Measurements from ENCODE around the gene KLHL42.

The KLHL42 gene

GRCh38 chr12:27766587-27766986 is 13.4 kb upstream of the KLHL42 start (continued):
- TF ChIP-seq MYNN (tag by site-specific recombination; IDR thresholded peaks at IDR 0.05; ENCODE audit: borderline replicate concordance) (no peak), ZNF404 (tag by site-specific recombination; IDR thresholded peaks at IDR 0.05) (no peak)

- CTCF ChIA-PET = interaction anchor here (0.6 kb wide), 1 partner anchor 19 kb away, joined by 7 read pairs; no protein-coding TSS in a partner anchor
- Histone ChIP-seq H3K4me3 (ENCODE audit: low read depth, low read length) (no peak overlapping the region), H3K4me1 (ENCODE audit: control insufficient read depth, insufficient read depth, low read length) (peaks cover 24% of the 10 kb centered on the region), H3K36me3 (ENCODE audit: control insufficient read depth in 2 of 2, insufficient read depth in 1 of 2, low read length in 2 of 2) (no peaks in the 10 kb centered on the region), H3K27ac (ENCODE audit: extremely low read depth, low read depth, low read length) (no peak overlapping the region), H3K9me3 (ENCODE audit: control insufficient read depth, insufficient read depth, low read depth, low read length) (no peaks in the 10 kb centered on the region)
- POLR2A ChIA-PET = interaction anchor here (0.7 kb wide), 1 partner anchor 46 kb away, joined by 3 read pairs; no protein-coding TSS in a partner anchor
- no peak for TF ChIP-seq KLF17 (tag by site-specific recombination; IDR thresholded peaks at IDR 0.05)
- no peak for TF ChIP-seq ZNF155 (tag by site-specific recombination; IDR thresholded peaks at IDR 0.05)
- no peak for TF ChIP-seq ZFP69B (tag by site-specific recombination; IDR thresholded peaks at IDR 0.05)
- no peak for TF ChIP-seq ZNF791 (tag by site-specific recombination; IDR thresholded peaks at IDR 0.05)
- no peak for TF ChIP-seq ZNF132 (tag by site-specific recombination; IDR thresholded peaks at IDR 0.05; ENCODE audit: borderline replicate concordance)
Observed at GRCh38 chr12:27769142-27769673, 10.8 kb upstream of the KLHL42 start.

- ChIA-PET POLR2A (no interaction called here), CTCF (interaction anchor here (0.5 to 0.9 kb wide), 4 partner anchors 50 to 405 kb away, joined by 3 to 6 read pairs (median 4); no protein-coding TSS in a partner anchor)
- Histone ChIP-seq H3K27ac (ENCODE audit: extremely low read depth, low read depth, low read length) (no peak overlapping the region), H3K36me3 (ENCODE audit: control insufficient read depth in 2 of 2, insufficient read depth in 1 of 2, low read length in 2 of 2) (no peaks in the 10 kb centered on the region), H3K4me1 (ENCODE audit: control insufficient read depth, insufficient read depth, low read length) (peaks cover 24% of the 10 kb centered on the region), H3K4me3 (ENCODE audit: low read depth, low read length) (no peak overlapping the region), H3K9me3 (ENCODE audit: control insufficient read depth, insufficient read depth, low read depth, low read length) (no peaks in the 10 kb centered on the region)
- TF ChIP-seq ZNF529 (tag by site-specific recombination; IDR thresholded peaks at IDR 0.05; ENCODE audit: insufficient replicate concordance) = no peak
- TF ChIP-seq ZNF449 (tag by site-specific recombination; IDR thresholded peaks at IDR 0.05) = no peak
- TF ChIP-seq PRDM6 (tag by site-specific recombination; IDR thresholded peaks at IDR 0.05) = peak; percentile 49; the same call in 1 of the 2 replicates
- TF ChIP-seq ZNF48 (tag by site-specific recombination; IDR thresholded peaks at IDR 0.05) = no peak
- no peak for TF ChIP-seq ZNF624 (tag by site-specific recombination; IDR thresholded peaks at IDR 0.05)
- TF ChIP-seq ZNF211 (tag by site-specific recombination; IDR thresholded peaks at IDR 0.05; ENCODE audit: low read depth) = no peak
- no peak for TF ChIP-seq INSM2 (tag by site-specific recombination; IDR thresholded peaks at IDR 0.05)
- no peak for TF ChIP-seq ZNF324 (tag by site-specific recombination; IDR thresholded peaks at IDR 0.05)
- TF ChIP-seq ZNF561 (tag by site-specific recombination; IDR thresholded peaks at IDR 0.05; ENCODE audit: borderline replicate concordance) = no peak
- no peak for TF ChIP-seq ATF2 (tag by site-specific recombination; IDR thresholded peaks at IDR 0.05; ENCODE audit: low read depth)
- TF ChIP-seq FEZF1 (tag by site-specific recombination; IDR thresholded peaks at IDR 0.05) = peak; percentile 43
- no peak for TF ChIP-seq ZNF155 (tag by site-specific recombination; IDR thresholded peaks at IDR 0.05)
- TF ChIP-seq ZNF175 (tag by site-specific recombination; IDR thresholded peaks at IDR 0.05) = no peak
- no peak for TF ChIP-seq GLI4 (tag by site-specific recombination; IDR thresholded peaks at IDR 0.05)
- TF ChIP-seq TCF7L2 (IDR thresholded peaks at IDR 0.05; ENCODE audit: borderline replicate concordance, low read depth, low read length) = no peak
- TF ChIP-seq SCRT1 (tag by site-specific recombination; IDR thresholded peaks at IDR 0.05; ENCODE audit: borderline replicate concordance) = peak; percentile 61; the same call in 1 of the 2 replicates
- TF ChIP-seq HOXD13 (CRISPR knock-in tag; IDR thresholded peaks at IDR 0.05; ENCODE audit: borderline replicate concordance) = no peak
- TF ChIP-seq KLF16 (tag by site-specific recombination; IDR thresholded peaks at IDR 0.05) = no peak
- TF ChIP-seq ZNF664 (tag by site-specific recombination; IDR thresholded peaks at IDR 0.05) = no peak
Observed at GRCh38 chr12:27771481-27772327, 8.3 kb upstream of the KLHL42 start.

Data from HEK293 (cell line).